Lung (tissue), 12 donors: Measurements from ENCODE around the gene KLHDC3. TPM values are rescaled to one million over a fixed set of nuclear protein-coding genes. Genes with fewer than 3 reads are reported as not detected.

Source experiments
- ATAC-seq: fragments of 200-7000 bp; cut with Tn5 transposase; one replicate; pipeline ENCODE4 v1.9.1; 2020; ENCODE audit warnings: moderate number of reproducible peaks; ENCODE audit not compliant: insufficient read depth, low FRiP score
- DNase-seq, 3 donors: peaks; one replicate each; pipeline ENCODE4 v3.0.0-alpha.2; 2013 to 2017
- H3K27ac ChIP-seq, 2 donors: one replicate each; pipeline ENCODE4 v1.5.1; 2013; ENCODE audit warnings: mild to moderate bottlenecking in 2 of 2, moderate library complexity in 2 of 2, control low read depth in 1 of 2, inconsistent platforms in 1 of 2, low read depth in 1 of 2, low read length in 1 of 2
- H3K27me3 ChIP-seq, 3 donors: one replicate each; pipeline ENCODE4 v1.5.1; 2013; ENCODE audit warnings: low read length in 2 of 3; ENCODE audit not compliant: control insufficient read depth in 3 of 3, insufficient read depth in 3 of 3
- H3K36me3 ChIP-seq, 4 donors: one replicate each; pipeline ENCODE4 v1.5.1; 2013; ENCODE audit warnings: low read length in 4 of 4, mild to moderate bottlenecking in 1 of 4, moderate library complexity in 1 of 4; ENCODE audit not compliant: control insufficient read depth in 4 of 4, insufficient read depth in 4 of 4
- H3K4me1 ChIP-seq, 5 donors: one replicate each; pipeline ENCODE4 v1.5.1; 2013; ENCODE audit warnings: low read length in 5 of 5, mild to moderate bottlenecking in 2 of 5, moderate library complexity in 1 of 5; ENCODE audit not compliant: control insufficient read depth in 5 of 5, insufficient read depth in 5 of 5
- H3K4me3 ChIP-seq: one replicate; pipeline ENCODE4 v1.5.1; 2013; ENCODE audit warnings: mild to moderate bottlenecking, control low read depth, moderate library complexity
- H3K9ac ChIP-seq, 2 donors: one replicate each; pipeline ENCODE4 v1.5.1; 2013; ENCODE audit warnings: low read length in 2 of 2, control low read depth in 1 of 2; ENCODE audit not compliant: insufficient read depth in 1 of 2
- H3K9me3 ChIP-seq, 4 donors: one replicate each; pipeline ENCODE4 v1.5.1; 2013; ENCODE audit warnings: low read length in 3 of 4, mild to moderate bottlenecking in 1 of 4, moderate library complexity in 1 of 4; ENCODE audit not compliant: control insufficient read depth in 4 of 4, insufficient read depth in 3 of 4
- CTCF ChIP-seq: IDR thresholded peaks from 2 replicates; pipeline ENCODE4 v1.5.1; 2012; ENCODE audit warnings: mild to moderate bottlenecking; ENCODE audit errors: control extremely low read depth, extremely low read depth
- WGBS, 2 donors: extraction: QIAGEN DNeasy Blood & Tissue Kit; methylation state at CpG; one replicate each; pipeline ENCODE4 v1.1.7; 2013; 5-methylcytosine and 5-hydroxymethylcytosine counted together
- polyA plus RNA-seq, 2 donors: library from polyadenylated mRNA; stranded (reverse); fragments of 200-250 nt; gene quantifications; one replicate each; pipeline ENCODE4 v1.2.1, GENCODE V29; 2013
- total RNA-seq, 2 donors: library from RNA; depleted of rRNA in 1 of 2; stranded (reverse); fragments of >200 nt in 1 of 2; gene quantifications; one replicate each; pipeline ENCODE4 v1.2.1, GENCODE V29; 2014 to 2021
- donor health status: control.
- donor health status: control.
- donor health status: Bipolar disorder and iron deficiency.
- donor health status: healthy.
- donor health status: DM: yes; HTN: yes; CAD: no.

Gene KLHDC3
- total and polyA plus RNA-seq, 4 donors, result 46.3 to 74.4 (median 54.5) TPM

GRCh38 chr6:43060034-43060754, 46.1 kb downstream of the KLHDC3 start:
- TF ChIP-seq CTCF, result no peak
- peaks cover 0 to 23% (median 20%) of the 10 kb centered on the region in 4 donors for H3K36me3 ChIP-seq
- H3K27me3 ChIP-seq, result no peaks in the 10 kb centered on the region
- peak overlapping the region; percentile 80 to 95 for H3K27ac ChIP-seq
- H3K9me3 ChIP-seq, result no peaks in the 10 kb centered on the region
- peak; percentile 2 for ATAC-seq
- WGBS, 2 donors, result 12 to 14% methylated on average over 14 to 15 of the region's 15 CpGs
- peak in 2 of 3 donors; percentile 20 to 30 for DNase-seq
- peak overlapping the region; percentile 51 to 98 for H3K9ac ChIP-seq
- peaks cover 4 to 20% (median 12%) of the 10 kb centered on the region in 5 donors for H3K4me1 ChIP-seq
- H3K4me3 ChIP-seq, result peak overlapping the region; percentile 62

- DNase-seq (no peak), ATAC-seq (no peak)
- TF ChIP-seq CTCF, result no peak
- no peak overlapping the region for H3K9ac ChIP-seq
- H3K27me3 ChIP-seq, result no peaks in the 10 kb centered on the region
- H3K9me3 ChIP-seq, result no peaks in the 10 kb centered on the region
- H3K27ac ChIP-seq, result peak overlapping the region in 1 of 2 donors; percentile 80
- no peak overlapping the region for H3K4me3 ChIP-seq
- peaks cover 4 to 26% (median 14%) of the 10 kb centered on the region in 4 donors for H3K36me3 ChIP-seq
- 87 to 94% methylated on average over 12 of the region's 12 CpGs for WGBS, 2 donors
- peaks cover 4 to 20% (median 12%) of the 10 kb centered on the region in 5 donors for H3K4me1 ChIP-seq
These were observed 46.9 kb downstream of the KLHDC3 start for GRCh38 chr6:43060755-43061633.

GRCh38 chr6:43061861-43062260, 47.8 kb downstream of the KLHDC3 start:
- no peak for TF ChIP-seq CTCF

More at GRCh38 chr6:43061861-43062260, 47.8 kb downstream of the KLHDC3 start:
- WGBS, 2 donors, result 78 to 88% methylated on average over 2 of the region's 2 CpGs
- no peak for ATAC-seq
- Histone ChIP-seq H3K9me3 (peaks cover 0 to 2% (median 0%) of the 10 kb centered on the region in 4 donors), H3K4me3 (no peak overlapping the region), H3K27ac (no peak overlapping the region), H3K36me3 (peaks cover 7 to 34% (median 18%) of the 10 kb centered on the region in 4 donors), H3K27me3 (no peaks in the 10 kb centered on the region), H3K4me1 (peaks cover 4 to 20% (median 12%) of the 10 kb centered on the region in 5 donors), H3K9ac (no peak overlapping the region)
- no peak for DNase-seq
